Right lobe of liver (tissue), 6 donors: ENCODE results near the gene TMTC1. TPM values are rescaled to one million over a fixed set of nuclear protein-coding genes. Genes with fewer than 3 reads are reported as not detected.

Source experiments
- ATAC-seq, 4 donors: fragments of 200-7000 bp; cut with Tn5 transposase; one replicate each; pipeline ENCODE4 v1.9.1; 2020; ENCODE audit warnings: mild to moderate bottlenecking in 4 of 4, moderate library complexity in 4 of 4
- DNase-seq, 3 donors: peaks; one replicate each; pipeline ENCODE4 v3.0.0-alpha.2; 2020
- H3K27ac ChIP-seq, 3 donors: fragments of 200-600 bp; one replicate each; pipeline ENCODE4 v1.8.0; 2022
- H3K27me3 ChIP-seq, 2 donors: fragments of 200-600 bp; one replicate each; pipeline ENCODE4 v1.8.0; 2022
- H3K36me3 ChIP-seq, 4 donors: fragments of 200-600 bp; sonication (generic) in 1 of 4; one replicate each; pipeline versions ENCODE4 v1.5.1 to v1.8.0; 2017 to 2022; ENCODE audit warnings: control low read depth in 1 of 4
- H3K4me1 ChIP-seq, 4 donors: fragments of 200-600 bp; sonication (generic) in 1 of 4; one replicate each; pipeline versions ENCODE4 v1.5.1 to v1.8.0; 2017 to 2022; ENCODE audit warnings: control low read depth in 1 of 4
- H3K4me3 ChIP-seq, 3 donors: fragments of 200-600 bp; one replicate each; pipeline ENCODE4 v1.8.0; 2022
- H3K9me3 ChIP-seq, 4 donors: fragments of 200-600 bp; sonication (generic) in 1 of 4; one replicate each; pipeline versions ENCODE4 v1.5.1 to v1.8.0; 2017 to 2022; ENCODE audit warnings: control low read depth in 1 of 4
- POLR2A ChIP-seq: fragments of 450-650 bp; IDR thresholded peaks from one replicate; pipeline ENCODE4 v1.6.1; 2017; ENCODE audit warnings: antibody characterized with exemption, mild to moderate bottlenecking
- WGBS: methylation state at CpG from one replicate; pipeline ENCODE4 v1.1.6; 2018; ENCODE audit warnings: low coverage, low lambda C conversion rate; ENCODE audit not compliant: insufficient coverage; ENCODE audit errors: missing lambda C conversion rate; 5-methylcytosine and 5-hydroxymethylcytosine counted together
- intact Hi-C, 2 donors: fragments of 100-400 bp; cut with DNase I; formaldehyde crosslinking; loops; one replicate each; pipeline versions ENCODE4 v1.11.2 to v1.14.1; 2022
- total RNA-seq, 6 experiments: library from RNA; depleted of rRNA in 2 of 6; stranded (reverse); fragments of >200 nt in 2 of 6; fragmentation: NEBNext Ultra II Directional in 3 of 6; extraction: Animal tissue kit (Norgen Biotek cat#: 25700) in 3 of 6; gene quantifications; one replicate each; pipeline versions ENCODE4 v1.1.0 to v1.2.4, GENCODE V29; 2016 to 2023
- TF ChIP-seq, protein P1 (sequence below), 4 donors: fragments of 200-600 bp in 3 of 4; fragments of 450-650 bp in 1 of 4; IDR thresholded peaks; one replicate each; pipeline versions ENCODE4 v1.5.1 to v1.8.0; 2016 to 2022; ENCODE audit warnings: antibody characterized with exemption in 4 of 4, mild to moderate bottlenecking in 2 of 4
- donor health status: DM: no; HTN: yes; CAD: no.
- donor health status: DM: no; HTN: no; CAD: no.
- donor health status: DM: no; HTN: no; CAD: no.
- donor health status: DM: no; HTN: yes; CAD: no.
- donor health status: DM: no; HTN: yes; CAD: no.

The TMTC1 gene
- total RNA-seq, 6 experiments from 2014 or later, result 3.0 to 4.2 (median 3.5) TPM

DNA sequence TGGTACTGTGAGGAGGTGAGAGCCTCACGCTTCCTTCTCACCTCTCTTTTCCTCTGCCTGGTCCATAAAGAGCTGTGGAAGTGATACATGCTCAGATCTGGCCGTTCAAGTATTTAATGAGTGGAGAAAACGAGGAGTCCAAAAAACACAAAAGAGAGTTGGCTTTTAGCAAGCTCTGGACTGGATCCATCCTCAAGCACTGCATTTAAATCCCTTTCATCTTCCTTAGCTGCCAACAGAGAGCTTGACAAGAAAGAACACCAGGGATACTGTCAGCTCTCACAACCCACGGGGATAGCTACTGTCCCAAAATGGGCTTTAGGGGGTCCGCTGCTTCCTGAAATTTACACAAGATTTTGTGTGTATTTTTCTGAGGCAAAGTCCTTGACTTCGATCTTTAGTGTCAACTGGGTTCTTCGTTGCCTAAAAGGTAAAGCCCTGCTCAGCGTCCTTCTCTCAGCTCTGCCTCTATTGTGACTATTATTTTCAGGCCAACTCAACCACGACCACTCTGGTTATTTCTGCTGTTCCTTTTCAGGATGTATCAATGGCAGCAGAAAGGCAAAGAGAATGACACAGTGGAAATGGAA is 120.9 kb downstream of the TMTC1 start:
- no peak for TF ChIP-seq POLR2A
- TF ChIP-seq, protein P1, sequence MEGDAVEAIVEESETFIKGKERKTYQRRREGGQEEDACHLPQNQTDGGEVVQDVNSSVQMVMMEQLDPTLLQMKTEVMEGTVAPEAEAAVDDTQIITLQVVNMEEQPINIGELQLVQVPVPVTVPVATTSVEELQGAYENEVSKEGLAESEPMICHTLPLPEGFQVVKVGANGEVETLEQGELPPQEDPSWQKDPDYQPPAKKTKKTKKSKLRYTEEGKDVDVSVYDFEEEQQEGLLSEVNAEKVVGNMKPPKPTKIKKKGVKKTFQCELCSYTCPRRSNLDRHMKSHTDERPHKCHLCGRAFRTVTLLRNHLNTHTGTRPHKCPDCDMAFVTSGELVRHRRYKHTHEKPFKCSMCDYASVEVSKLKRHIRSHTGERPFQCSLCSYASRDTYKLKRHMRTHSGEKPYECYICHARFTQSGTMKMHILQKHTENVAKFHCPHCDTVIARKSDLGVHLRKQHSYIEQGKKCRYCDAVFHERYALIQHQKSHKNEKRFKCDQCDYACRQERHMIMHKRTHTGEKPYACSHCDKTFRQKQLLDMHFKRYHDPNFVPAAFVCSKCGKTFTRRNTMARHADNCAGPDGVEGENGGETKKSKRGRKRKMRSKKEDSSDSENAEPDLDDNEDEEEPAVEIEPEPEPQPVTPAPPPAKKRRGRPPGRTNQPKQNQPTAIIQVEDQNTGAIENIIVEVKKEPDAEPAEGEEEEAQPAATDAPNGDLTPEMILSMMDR (IDR thresholded peaks at IDR 0.05), result no peak
- H3K27ac ChIP-seq, result no peak overlapping the region
- H3K36me3 ChIP-seq, result no peaks in the 10 kb centered on the region
- no peaks in the 10 kb centered on the region for H3K4me1 ChIP-seq
- ATAC-seq (peak; percentile 39 to 72 (median 52)), DNase-seq (no peak)
- H3K4me3 ChIP-seq, result peak overlapping the region in 1 of 3 donors; percentile 31
- 42% methylated on average over 9 of the region's 9 CpGs for WGBS
- no peaks in the 10 kb centered on the region for H3K27me3 ChIP-seq
- intact Hi-C loops, result no loop called here
- no peaks in the 10 kb centered on the region for H3K9me3 ChIP-seq

DNA sequence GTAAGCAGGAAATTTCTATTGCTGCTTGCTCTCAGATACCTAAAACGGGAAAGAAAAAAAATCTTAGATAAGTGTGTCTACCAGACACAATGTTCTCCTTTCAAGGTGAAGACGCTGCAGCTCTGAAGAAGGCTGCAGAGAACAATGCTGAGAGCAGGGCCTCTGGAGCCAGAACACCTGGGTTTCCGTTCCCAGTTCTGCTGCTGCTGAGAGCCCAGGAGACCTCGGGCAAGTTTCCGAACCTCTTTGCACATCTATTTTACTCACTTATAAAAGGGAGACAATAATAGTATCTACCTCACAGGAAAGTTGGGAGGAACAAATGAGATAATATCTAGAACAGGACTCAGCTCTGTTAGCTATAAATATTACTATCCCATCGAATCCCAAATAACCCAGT is 122.9 kb downstream of the TMTC1 start:
- Histone ChIP-seq H3K9me3 (no peaks in the 10 kb centered on the region), H3K27ac (no peak overlapping the region), H3K27me3 (no peaks in the 10 kb centered on the region), H3K4me3 (no peak overlapping the region), H3K36me3 (no peaks in the 10 kb centered on the region), H3K4me1 (no peaks in the 10 kb centered on the region)
- TF ChIP-seq, protein P1 (IDR thresholded peaks at IDR 0.05), result no peak
- TF ChIP-seq POLR2A, result no peak
- ATAC-seq, result no peak
- no peak for DNase-seq
- 75% methylated on average over 3 of the region's 6 CpGs for WGBS
- intact Hi-C loops, result no loop called here

DNA sequence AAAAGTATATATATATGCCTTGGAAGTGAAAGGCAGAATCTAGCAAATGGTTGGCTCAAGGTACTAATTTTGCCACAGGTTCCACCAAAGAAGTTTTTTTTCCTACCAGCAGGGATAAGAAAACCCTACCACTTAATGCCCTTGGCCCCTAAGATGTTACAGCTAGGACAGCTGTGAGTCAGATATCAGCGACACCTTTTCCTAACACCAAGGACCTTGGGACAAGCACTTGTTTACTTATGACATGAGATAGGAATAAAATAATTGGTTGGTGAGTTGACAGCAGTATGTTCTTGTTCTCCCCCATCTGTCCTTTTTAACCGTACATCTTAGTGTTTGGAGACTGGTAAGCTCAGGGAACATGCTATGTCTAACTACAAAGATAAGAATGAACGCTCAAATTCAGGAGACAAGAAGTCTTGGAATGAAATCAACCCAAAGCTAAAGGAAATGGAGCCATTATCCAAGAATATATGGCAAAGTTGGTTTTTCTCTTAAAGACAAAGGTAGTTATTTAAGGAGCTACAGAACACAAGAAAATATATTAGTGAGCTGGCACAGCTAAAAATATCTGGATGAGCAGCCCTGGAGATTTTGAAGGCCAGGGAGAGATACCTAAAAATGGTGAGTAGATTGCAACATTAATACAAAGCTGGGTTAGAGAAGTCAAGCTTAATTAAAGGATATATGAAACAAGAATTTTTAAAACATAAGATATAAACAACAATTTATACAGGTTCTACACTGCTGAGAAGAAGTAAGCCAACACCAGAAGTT is 126.8 kb downstream of the TMTC1 start:
- no peak overlapping the region for H3K27ac ChIP-seq
- DNase-seq (no peak), ATAC-seq (no peak)
- no peaks in the 10 kb centered on the region for H3K27me3 ChIP-seq
- no peaks in the 10 kb centered on the region for H3K4me1 ChIP-seq
- no peaks in the 10 kb centered on the region for H3K9me3 ChIP-seq
- no peaks in the 10 kb centered on the region for H3K36me3 ChIP-seq
- TF ChIP-seq, protein P1 (IDR thresholded peaks at IDR 0.05), result no peak
- TF ChIP-seq POLR2A, result no peak
- 70% methylated on average over 3 of the region's 3 CpGs for WGBS
- intact Hi-C loops, result no loop called here
- H3K4me3 ChIP-seq, result no peak overlapping the region

DNA sequence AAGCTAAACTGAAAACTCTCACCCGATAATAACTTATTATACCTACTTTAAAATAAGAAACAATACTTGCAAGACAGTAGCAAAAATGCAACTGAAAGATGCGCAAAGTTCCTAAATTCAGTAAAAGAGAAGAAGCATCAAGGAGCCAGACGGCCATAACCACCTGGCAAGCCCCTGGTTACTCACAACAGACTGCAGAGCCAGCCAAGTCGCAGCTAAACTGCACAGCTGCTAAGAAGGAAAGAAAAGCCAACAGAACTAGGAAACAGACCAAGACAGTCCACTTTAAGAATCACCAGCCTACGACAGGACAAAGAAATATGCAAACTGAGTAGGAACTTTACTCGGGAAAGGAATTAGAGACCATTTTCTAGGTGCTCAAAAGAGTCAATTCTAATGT is 127.9 kb downstream of the TMTC1 start:
- no peaks in the 10 kb centered on the region for H3K9me3 ChIP-seq
- H3K4me1 ChIP-seq, result no peaks in the 10 kb centered on the region
- no peaks in the 10 kb centered on the region for H3K36me3 ChIP-seq
- TF ChIP-seq, protein P1 (IDR thresholded peaks at IDR 0.05), result no peak
- no peak for TF ChIP-seq POLR2A
- ATAC-seq (no peak), DNase-seq (no peak)
- WGBS, result 78% methylated on average over 6 of the region's 6 CpGs
- intact Hi-C loops, result no loop called here
- no peak overlapping the region for H3K27ac ChIP-seq
- no peak overlapping the region for H3K4me3 ChIP-seq
- no peaks in the 10 kb centered on the region for H3K27me3 ChIP-seq
